Measurements from ENCODE around the gene ERC2.

GRCh38 chr3:56304069-56304468 lies 164.2 kb downstream of the ERC2 start:
- no peak for TF ChIP-seq CTCF (IDR thresholded peaks at IDR 0.05)
- no peak for TF ChIP-seq RAD21 (conservative IDR thresholded peaks at IDR 0.05 in 1 of 2, IDR thresholded peaks at IDR 0.05 in 1 of 2)
- no peak for TF ChIP-seq SREBF2 (IDR thresholded peaks at IDR 0.05)
- TF ChIP-seq MAFK (IDR thresholded peaks at IDR 0.05; ENCODE audit: partially characterized antibody) = no peak
- TF ChIP-seq EHF (CRISPR knock-in tag; IDR thresholded peaks at IDR 0.05) = no peak
- no peak for TF ChIP-seq EP300 (IDR thresholded peaks at IDR 0.05)
- TF ChIP-seq JUNB (IDR thresholded peaks at IDR 0.05) = no peak
- no peak for TF ChIP-seq TP53 (CRISPR knock-in tag; IDR thresholded peaks at IDR 0.05)
- TF ChIP-seq SMC3 (IDR thresholded peaks at IDR 0.05) = no peak
- no peak for TF ChIP-seq HOXA7 (CRISPR knock-in tag; IDR thresholded peaks at IDR 0.05)
- no peak for TF ChIP-seq CBX2 (IDR thresholded peaks at IDR 0.05; ENCODE audit: borderline replicate concordance, low read depth)
- TF ChIP-seq MAX (IDR thresholded peaks at IDR 0.05) = no peak
- TF ChIP-seq RCOR1 (IDR thresholded peaks at IDR 0.05; ENCODE audit: low read depth, low read length) = no peak
